Keratinocyte (primary cell): ENCODE measurements around the gene CUL1. TPM values are rescaled to one million over a fixed set of nuclear protein-coding genes. Genes with fewer than 3 reads are reported as not detected.

Experiments used
- DNase-seq: peaks from one replicate; pipeline ENCODE4 v3.0.0-alpha.2; 2011; ENCODE audit warnings: low read depth, missing footprints, low spot score
- FAIRE-seq: peaks from 2 replicates; lab custom pipeline; 2011; peaks lifted over from hg19 to GRCh38; lab: Jason Lieb, UNC
- H2AFZ ChIP-seq: 2 replicates; pipeline ENCODE4 v1.6.0; 2012; ENCODE audit warnings: low read length, control low read depth, inconsistent platforms; ENCODE audit not compliant: control insufficient read depth
- H3K27ac ChIP-seq: 2 replicates; pipeline ENCODE4 v1.5.1; 2011; ENCODE audit warnings: low read length; ENCODE audit not compliant: control insufficient read depth, insufficient read depth
- H3K27me3 ChIP-seq: 3 replicates; pipeline ENCODE4 v1.6.0; 2011; ENCODE audit warnings: low read length; ENCODE audit not compliant: control insufficient read depth, insufficient read depth; ENCODE audit errors: extremely low read depth
- H3K36me3 ChIP-seq, 2 experiments: 2 replicates in 1 of 2; 3 replicates in 1 of 2; pipeline ENCODE4 v1.5.1; 2011; ENCODE audit warnings: low read length in 2 of 2, mild to moderate bottlenecking in 1 of 2; ENCODE audit not compliant: control insufficient read depth in 2 of 2, insufficient read depth in 2 of 2; ENCODE audit errors: extremely low read depth in 1 of 2
- H3K4me1 ChIP-seq: 3 replicates; pipeline ENCODE4 v1.5.1; 2011; ENCODE audit warnings: low read length; ENCODE audit not compliant: control insufficient read depth, insufficient read depth; ENCODE audit errors: extremely low read depth
- H3K4me2 ChIP-seq: 3 replicates; pipeline ENCODE4 v1.6.0; 2011; ENCODE audit warnings: low read depth, low read length; ENCODE audit not compliant: control insufficient read depth, insufficient read depth; ENCODE audit errors: extremely low read depth
- H3K4me3 ChIP-seq, 3 experiments: fragments of 200-600 bp in 1 of 3; sonication (generic) in 1 of 3; 2 replicates in 2 of 3; 3 replicates in 1 of 3; pipeline ENCODE4 v1.5.1; 2011 to 2016; ENCODE audit warnings: low read length in 3 of 3, mild to moderate bottlenecking in 3 of 3, control low read depth in 2 of 3, inconsistent platforms in 1 of 3, low read depth in 1 of 3, mixed read lengths in 1 of 3, mixed run types in 1 of 3, moderate library complexity in 1 of 3; ENCODE audit not compliant: control insufficient read depth in 2 of 3, insufficient read depth in 2 of 3; ENCODE audit errors: extremely low read depth in 1 of 3
- H3K79me2 ChIP-seq: 2 replicates; pipeline ENCODE4 v1.6.0; 2012; ENCODE audit warnings: low read length; ENCODE audit not compliant: control insufficient read depth, insufficient read depth
- H3K9ac ChIP-seq: 3 replicates; pipeline ENCODE4 v1.6.0; 2011; ENCODE audit warnings: low read length; ENCODE audit not compliant: control insufficient read depth, insufficient read depth; ENCODE audit errors: extremely low read depth
- H3K9me1 ChIP-seq: 3 replicates; pipeline ENCODE4 v1.6.0; 2011; ENCODE audit warnings: low read length; ENCODE audit not compliant: control insufficient read depth, insufficient read depth; ENCODE audit errors: extremely low read depth
- H3K9me3 ChIP-seq: 2 replicates; pipeline ENCODE4 v1.5.1; 2012; ENCODE audit warnings: low read depth, low read length; ENCODE audit not compliant: control insufficient read depth
- H4K20me1 ChIP-seq: 3 replicates; pipeline ENCODE4 v1.6.0; 2011; ENCODE audit warnings: low read length; ENCODE audit not compliant: control insufficient read depth, insufficient read depth; ENCODE audit errors: extremely low read depth
- CTCF ChIP-seq, 3 experiments: IDR thresholded peaks in 1 of 3; conservative IDR thresholded peaks in 1 of 3; optimal IDR thresholded peaks in 1 of 3; 2 replicates in 2 of 3; 3 replicates in 1 of 3; pipeline versions ENCODE3 to v1.5.1; 2011; ENCODE audit warnings: low read length in 3 of 3, mild to moderate bottlenecking in 3 of 3, moderate library complexity in 2 of 3, control low read depth in 1 of 3, inconsistent platforms in 1 of 3; ENCODE audit not compliant: insufficient read depth in 2 of 3; ENCODE audit errors: extremely low read depth in 1 of 3
- EZH2 ChIP-seq: IDR thresholded peaks from one replicate; pipeline ENCODE4 v1.6.1; 2012; ENCODE audit warnings: inconsistent platforms, mild to moderate bottlenecking, low read length, moderate library complexity
- dilution Hi-C: fragments of 300-500 bp; cut with MboI; formaldehyde crosslinking; loops from one replicate; pipeline ENCODE4 v1.7.0; 2020; ENCODE audit warnings: low sequenced_read_pairs; ENCODE audit not compliant: extremely low pct_ligation_motif_present
- polyA plus RNA-seq, 5 experiments: library from polyadenylated mRNA; depleted of rRNA in 3 of 5; stranded (reverse) in 3 of 5; stranded (forward) in 1 of 5; unstranded in 1 of 5; fragments of >200 nt; gene quantifications; 1 replicate in 1 of 5; 2 replicates in 3 of 5; 3 replicates in 1 of 5; pipeline versions ENCODE4 v1.2.1 to v1.2.3, GENCODE V29; 2011 to 2012; ENCODE audit warnings: missing spikeins in 2 of 5, low read depth in 1 of 5, low replicate concordance in 1 of 5

Gene CUL1
- polyA plus RNA-seq, 1 donor (not counting 4 experiments of a cell fraction or from before 2014, with no cell fraction given) = 55.4 TPM

GRCh38 chr7:148761499-148762278 lies 63.0 kb downstream of the CUL1 start:
- Histone ChIP-seq H3K4me2 (no peak overlapping the region), H3K9ac (no peak overlapping the region), H3K27me3 (no peaks in the 10 kb centered on the region), H2AFZ (no peak overlapping the region), H3K4me3 (no peak overlapping the region), H3K36me3 (peaks cover 7 to 8% of the 10 kb centered on the region in 2 experiments), H3K9me1 (no peaks in the 10 kb centered on the region), H3K79me2 (no peaks in the 10 kb centered on the region), H3K9me3 (no peaks in the 10 kb centered on the region), H3K27ac (no peak overlapping the region), H3K4me1 (no peaks in the 10 kb centered on the region), H4K20me1 (peaks cover 2% of the 10 kb centered on the region)
- dilution Hi-C loops = no loop called here
- TF ChIP-seq CTCF (optimal IDR thresholded peaks at IDR 0.05 in 1 of 3, IDR thresholded peaks at IDR 0.05 in 1 of 3, conservative IDR thresholded peaks at IDR 0.05 in 1 of 3; ENCODE audit: extremely low read depth in 1 of 3, insufficient read depth in 2 of 3, low read length in 3 of 3) (no peak), EZH2 (no peak)
- DNase-seq (no peak), FAIRE-seq (no peak)

- Histone ChIP-seq H3K4me1 (no peaks in the 10 kb centered on the region), H4K20me1 (peaks cover 2% of the 10 kb centered on the region), H3K79me2 (no peaks in the 10 kb centered on the region), H3K27ac (no peak overlapping the region), H3K4me3 (no peak overlapping the region), H3K36me3 (peaks cover 5 to 9% of the 10 kb centered on the region in 2 experiments), H3K9ac (no peak overlapping the region), H2AFZ (no peak overlapping the region), H3K4me2 (no peak overlapping the region), H3K27me3 (no peaks in the 10 kb centered on the region), H3K9me1 (no peaks in the 10 kb centered on the region), H3K9me3 (no peaks in the 10 kb centered on the region)
- TF ChIP-seq CTCF (optimal IDR thresholded peaks at IDR 0.05 in 1 of 3, IDR thresholded peaks at IDR 0.05 in 1 of 3, conservative IDR thresholded peaks at IDR 0.05 in 1 of 3; ENCODE audit: extremely low read depth in 1 of 3, insufficient read depth in 2 of 3, low read length in 3 of 3) (no peak), EZH2 (no peak)
- dilution Hi-C loops = no loop called here
- FAIRE-seq = no peak
- no peak for DNase-seq
Measured at GRCh38 chr7:148763622-148764021, 64.9 kb downstream of the CUL1 start.
